Limb (tissue), 2 donors: ENCODE results near the gene ITGB8.

Source experiments
- DNase-seq, 2 donors: peaks; one replicate each; pipeline ENCODE4 v3.0.0-alpha.2; 2016; ENCODE audit errors: extremely low spot score in 2 of 2

Gene ITGB8

DNA sequence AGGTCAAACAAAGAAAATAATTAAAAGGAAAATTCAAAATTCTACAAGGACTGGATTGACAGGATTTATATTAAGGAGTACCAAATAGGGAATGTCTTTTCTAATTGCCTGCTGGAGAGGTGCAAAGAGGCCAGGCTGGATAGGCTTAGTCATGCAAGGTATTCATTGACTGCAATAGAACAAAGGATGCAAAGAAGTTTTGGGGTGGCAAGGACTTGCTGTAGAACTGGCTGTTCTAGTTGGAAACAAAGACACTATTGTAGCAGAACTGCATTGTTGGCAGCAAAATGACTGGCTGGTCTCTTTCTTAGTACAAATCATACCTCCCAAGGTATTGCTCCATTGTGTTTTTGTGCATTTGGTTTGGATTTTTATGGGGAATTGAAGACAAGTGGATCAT lies 10.1 kb downstream of the ITGB8 start:
- DNase-seq: no peak

- no peak for DNase-seq
Measured at GRCh38 chr7:20343205-20343604, 12.5 kb downstream of the ITGB8 start.

GRCh38 chr7:20343941-20344340 lies 13.2 kb downstream of the ITGB8 start:
- DNase-seq: no peak

DNA sequence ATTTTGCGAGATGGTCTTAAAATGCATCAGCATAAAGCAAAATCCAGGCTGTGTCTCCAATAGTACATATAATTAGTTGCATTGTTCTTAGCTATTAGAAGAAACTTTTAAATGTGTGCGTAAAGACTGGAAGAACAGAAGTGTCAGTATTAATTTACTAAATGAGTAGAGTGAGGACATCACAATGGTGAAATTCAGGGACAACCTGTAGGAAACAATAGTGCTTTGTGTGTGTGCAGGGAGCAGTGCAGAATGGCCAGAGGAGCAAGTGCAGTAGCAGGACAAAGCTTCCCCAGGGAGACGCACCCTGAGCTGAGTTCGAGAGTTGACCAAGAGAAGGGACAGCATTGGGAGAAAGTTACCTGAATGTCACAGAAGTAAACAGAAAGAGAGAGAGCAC lies 13.7 kb downstream of the ITGB8 start:
- no peak for DNase-seq

GRCh38 chr7:20346577-20346976 lies 15.9 kb downstream of the ITGB8 start:
- DNase-seq: no peak

- no peak for DNase-seq
Measured at GRCh38 chr7:20347680-20348079, 17.0 kb downstream of the ITGB8 start.

GRCh38 chr7:20348125-20348807 lies 17.6 kb downstream of the ITGB8 start:
- DNase-seq: no peak

GRCh38 chr7:20350518-20350951 lies 19.8 kb downstream of the ITGB8 start:
- peak in 1 of 2 donors; percentile 31 for DNase-seq

- no peak for DNase-seq
Measured at GRCh38 chr7:20350996-20351692, 20.4 kb downstream of the ITGB8 start.

GRCh38 chr7:20351901-20352300 lies 21.2 kb downstream of the ITGB8 start:
- peak in 1 of 2 donors; percentile 75 for DNase-seq

DNA sequence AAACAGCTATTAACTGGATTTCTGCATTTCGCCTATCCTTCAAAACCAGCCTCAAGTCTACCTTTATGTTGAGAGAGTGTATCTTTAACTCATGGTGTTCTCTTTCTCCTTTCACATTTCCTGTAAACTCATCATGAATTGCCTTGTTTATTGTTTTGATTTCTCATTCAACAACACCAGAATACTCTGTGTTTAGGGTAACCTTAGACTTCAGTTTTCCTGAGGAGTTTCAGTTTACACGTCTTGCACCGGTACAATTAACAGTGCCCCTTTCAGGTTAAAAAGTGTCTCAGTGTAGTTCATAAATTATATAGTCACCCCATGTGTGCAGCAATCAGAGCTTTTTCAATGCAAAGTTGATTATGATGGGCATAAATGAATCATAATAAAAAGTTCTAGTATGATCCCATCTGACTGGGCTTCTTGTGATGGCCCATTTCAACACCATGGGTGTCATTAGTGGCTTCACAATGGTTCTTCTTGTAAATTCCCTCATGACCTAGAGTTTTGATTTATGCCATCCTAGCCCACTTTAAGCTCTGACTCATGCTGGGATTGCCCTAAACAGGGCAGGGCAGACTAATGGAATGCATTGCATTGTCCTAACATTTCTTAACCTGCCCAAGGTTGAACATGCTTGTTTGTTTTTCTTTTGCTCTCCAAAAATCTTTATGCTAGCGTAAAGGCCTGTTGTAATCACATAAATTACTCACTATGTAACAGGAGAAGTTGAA lies 22.0 kb downstream of the ITGB8 start:
- no peak for DNase-seq

DNA sequence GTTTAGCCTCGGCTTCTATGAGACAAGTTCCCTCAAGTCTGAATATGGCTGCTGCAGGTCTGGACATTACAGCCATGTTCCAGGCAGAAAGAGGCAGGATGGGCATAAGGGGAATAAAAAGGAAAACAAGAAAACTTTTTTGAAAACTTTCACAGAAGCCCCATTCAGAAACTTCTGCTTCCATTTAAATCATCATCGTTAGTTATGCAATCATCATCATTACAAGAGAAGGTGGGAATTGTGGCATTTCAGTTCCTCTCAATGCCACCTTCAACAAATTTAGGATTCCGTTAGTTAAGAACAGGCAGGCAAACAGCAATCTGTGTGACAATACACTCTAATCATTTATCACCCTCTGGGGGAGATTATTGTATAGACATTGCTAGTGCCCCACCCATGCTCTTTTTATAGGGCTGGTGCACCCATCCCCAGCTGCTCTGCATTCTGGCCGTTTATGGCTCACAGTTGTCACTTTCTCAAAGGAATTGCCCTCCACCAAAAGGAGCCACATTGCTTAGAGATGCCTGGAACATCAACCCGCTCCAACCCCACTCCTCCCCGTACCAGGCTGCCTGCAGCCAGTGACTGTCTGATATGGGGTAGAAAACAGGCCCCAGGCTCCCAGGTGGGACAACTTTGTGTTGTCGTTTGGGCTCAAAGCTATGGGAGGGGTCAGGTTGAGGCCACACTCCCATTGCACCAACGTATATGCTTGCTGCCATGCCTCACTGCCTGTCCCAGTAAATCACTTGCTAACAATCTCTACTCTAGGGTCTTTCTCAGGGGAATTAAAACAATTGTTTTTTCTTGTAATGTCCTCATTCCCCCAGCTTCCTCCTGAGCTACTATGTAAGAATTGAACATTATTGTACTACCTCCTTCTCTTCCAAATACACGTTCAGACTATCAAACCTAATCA lies 24.2 kb downstream of the ITGB8 start:
- DNase-seq: no peak

DNA sequence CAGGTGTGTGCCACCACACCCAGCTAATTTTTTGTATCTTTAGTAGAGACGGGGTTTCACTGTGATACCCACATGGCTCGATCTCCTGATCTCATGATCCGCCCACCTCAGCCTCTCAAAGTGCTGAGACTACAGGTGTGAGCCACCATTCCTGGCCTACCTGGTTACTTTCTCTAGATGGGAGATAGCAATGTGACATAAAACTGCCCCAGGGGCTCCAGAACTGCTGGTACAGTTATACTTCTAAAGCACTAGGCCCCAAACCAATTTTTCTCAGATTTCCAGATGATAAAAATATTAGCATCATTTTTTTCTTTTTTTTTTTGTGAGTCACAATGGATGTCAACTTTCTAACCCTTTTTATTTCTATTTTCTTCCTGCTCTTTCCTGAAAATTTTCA lies 27.4 kb downstream of the ITGB8 start:
- no peak for DNase-seq

GRCh38 chr7:20358762-20359282 lies 28.1 kb downstream of the ITGB8 start:
- DNase-seq: no peak

- no peak for DNase-seq
Measured at GRCh38 chr7:20359341-20359963, 28.8 kb downstream of the ITGB8 start.

DNA sequence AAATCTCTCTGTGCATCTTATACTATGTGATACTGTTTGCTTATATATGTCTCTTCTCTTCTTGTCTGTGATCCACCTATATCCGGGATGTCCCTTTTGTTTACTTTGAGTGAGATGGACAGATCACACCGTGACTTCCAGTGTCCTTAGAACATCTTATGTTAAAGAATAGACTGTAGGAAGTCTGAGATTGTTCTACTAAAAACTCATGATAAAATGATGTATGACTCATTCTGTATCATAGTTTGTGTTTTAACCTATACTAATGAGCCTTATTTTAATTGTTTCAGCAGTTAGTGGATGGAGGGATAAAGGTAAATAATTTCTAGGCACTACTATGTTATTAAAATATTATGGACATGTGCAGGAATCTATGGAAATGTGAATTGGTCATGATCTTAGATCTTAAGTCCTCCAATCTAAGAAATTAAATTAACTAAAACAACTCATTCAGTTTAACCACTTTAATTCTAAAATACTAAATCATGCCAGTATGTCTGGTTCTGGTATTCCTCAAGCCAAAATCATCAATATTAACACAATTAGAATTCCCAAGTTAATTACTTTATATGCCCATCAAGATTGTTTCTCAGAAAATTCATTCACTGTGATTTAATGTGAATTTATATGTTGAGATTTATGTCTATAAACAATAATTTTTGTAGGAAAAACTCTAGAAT lies 32.0 kb downstream of the ITGB8 start:
- no peak for DNase-seq

- no peak for DNase-seq
Measured at GRCh38 chr7:20364571-20365196, 34.0 kb downstream of the ITGB8 start.

DNA sequence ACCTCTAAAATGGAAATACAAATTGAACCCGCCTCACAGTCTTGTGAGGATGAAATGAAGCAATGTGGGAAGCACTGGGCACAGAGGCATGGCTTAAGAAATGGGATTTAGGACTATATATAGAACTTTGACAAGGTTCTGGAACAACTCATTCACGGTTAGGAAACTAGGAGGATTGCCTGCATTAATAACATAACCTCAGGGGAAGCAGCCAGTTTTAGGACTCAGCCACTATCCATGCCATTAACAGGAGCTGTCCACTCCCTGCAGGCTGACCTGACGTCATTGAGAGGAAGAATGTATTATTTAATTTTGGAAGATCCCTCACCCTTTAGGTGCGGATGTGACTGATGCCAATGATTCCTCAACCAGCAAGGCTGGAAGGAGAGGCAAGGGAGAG lies 34.8 kb downstream of the ITGB8 start:
- no peak for DNase-seq

DNA sequence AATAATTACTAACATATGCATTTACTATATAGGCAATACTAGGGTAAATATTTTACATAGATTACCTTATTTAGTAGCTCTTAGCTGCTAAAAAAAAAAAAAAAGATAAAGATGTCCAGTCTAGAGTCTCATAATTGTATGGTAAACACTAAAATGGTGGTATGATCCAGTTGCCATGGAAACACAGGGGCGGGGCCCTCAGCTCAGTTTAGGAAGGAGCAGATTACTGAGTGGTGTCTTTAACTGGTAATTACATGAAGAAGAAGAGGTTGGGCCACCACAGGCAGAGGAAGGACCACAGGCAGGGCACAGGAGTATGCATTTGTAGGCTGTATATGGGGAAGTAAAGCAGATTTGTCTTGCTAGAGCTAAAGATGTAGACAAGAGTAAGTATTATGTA lies 43.7 kb downstream of the ITGB8 start:
- DNase-seq: no peak

- no peak for DNase-seq
Measured at GRCh38 chr7:20376796-20377195, 46.1 kb downstream of the ITGB8 start.
